Kidney (tissue), 14 donors: ENCODE data around the gene WFDC5. TPM values are rescaled to one million over a fixed set of nuclear protein-coding genes. Genes with fewer than 3 reads are reported as not detected.

Experiments
- DNase-seq, 5 donors: peaks; one replicate each; pipeline ENCODE4 v3.0.0-alpha.2; 2013 to 2020
- FAIRE-seq: peaks from 2 replicates; lab custom pipeline; 2012; peaks lifted over from hg19 to GRCh38; lab: Jason Lieb, UNC
- H3K27ac ChIP-seq, 2 donors: one replicate each; pipeline ENCODE4 v1.7.0; 2013; ENCODE audit warnings: low read depth in 2 of 2, low read length in 2 of 2, inconsistent platforms in 1 of 2
- H3K27me3 ChIP-seq: one replicate; pipeline ENCODE4 v1.7.1; 2013; ENCODE audit warnings: low read length, inconsistent platforms; ENCODE audit not compliant: control insufficient read depth, insufficient read depth
- H3K36me3 ChIP-seq, 3 donors: one replicate each; pipeline versions ENCODE4 v1.7.0 to v1.7.1; 2013; ENCODE audit warnings: low read length in 3 of 3, control low read depth in 1 of 3, inconsistent platforms in 1 of 3; ENCODE audit not compliant: insufficient read depth in 3 of 3, control insufficient read depth in 2 of 3
- H3K4me1 ChIP-seq, 3 donors: one replicate each; pipeline versions ENCODE4 v1.7.0 to v1.7.1; 2013; ENCODE audit warnings: low read length in 3 of 3, inconsistent platforms in 1 of 3, low read depth in 1 of 3; ENCODE audit not compliant: control insufficient read depth in 2 of 3, insufficient read depth in 2 of 3
- H3K4me3 ChIP-seq, 3 donors: one replicate each; pipeline versions ENCODE4 v1.7.0 to v1.8.1; 2013; ENCODE audit warnings: low read length in 3 of 3, control low read depth in 1 of 3, inconsistent platforms in 1 of 3
- H3K9ac ChIP-seq, 3 donors: one replicate each; pipeline versions ENCODE4 v1.7.0 to v1.7.1; 2013; ENCODE audit warnings: low read length in 3 of 3, control low read depth in 1 of 3, inconsistent platforms in 1 of 3
- H3K9me3 ChIP-seq, 3 donors: one replicate each; pipeline versions ENCODE4 v1.7.0 to v1.7.1; 2013; ENCODE audit warnings: low read length in 3 of 3, control low read depth in 1 of 3, inconsistent platforms in 1 of 3; ENCODE audit not compliant: control insufficient read depth in 2 of 3, insufficient read depth in 1 of 3
- intact Hi-C: fragments of 100-400 bp; cut with DNase I; formaldehyde crosslinking; loops from one replicate; pipeline ENCODE4 v1.11.1; 2022
- polyA plus RNA-seq: library from polyadenylated mRNA; stranded (reverse); fragments of 350-450 nt; fragmentation: Illumina TruSeq; extraction: RNeasy Lipid Tissue Mini Kit (QIAGEN cat#74804); gene quantifications from one replicate; pipeline ENCODE4 v1.2.3, GENCODE V29; 2014; ENCODE audit warnings: low read depth, low replicate concordance; ENCODE audit not compliant: insufficient read depth
- total RNA-seq: library from RNA; stranded (reverse); fragmentation: NEBNext Ultra II Directional; extraction: Animal tissue kit (Norgen Biotek cat#: 25700); gene quantifications from one replicate; pipeline ENCODE4 v1.2.1, GENCODE V29; 2021
- TF ChIP-seq, protein P1 (sequence below): IDR thresholded peaks from 3 replicates; pipeline ENCODE4 v1.5.1; 2012; ENCODE audit warnings: mild to moderate bottlenecking, moderate library complexity, borderline replicate concordance; ENCODE audit not compliant: insufficient read depth; ENCODE audit errors: extremely low read depth
- donor health status: control.
- donor health status: control.
- donor health status: control.
- donor health status: control.
- donor health status: control.
- donor health status: DM: yes; HTN: yes; CAD: no.
- donor health status: Normal renal cell carcinoma (clear cell type).

WFDC5 gene
- total and polyA plus RNA-seq, 2 donors from 2014 or later, result 1.0 TPM; not detected in 1

DNA sequence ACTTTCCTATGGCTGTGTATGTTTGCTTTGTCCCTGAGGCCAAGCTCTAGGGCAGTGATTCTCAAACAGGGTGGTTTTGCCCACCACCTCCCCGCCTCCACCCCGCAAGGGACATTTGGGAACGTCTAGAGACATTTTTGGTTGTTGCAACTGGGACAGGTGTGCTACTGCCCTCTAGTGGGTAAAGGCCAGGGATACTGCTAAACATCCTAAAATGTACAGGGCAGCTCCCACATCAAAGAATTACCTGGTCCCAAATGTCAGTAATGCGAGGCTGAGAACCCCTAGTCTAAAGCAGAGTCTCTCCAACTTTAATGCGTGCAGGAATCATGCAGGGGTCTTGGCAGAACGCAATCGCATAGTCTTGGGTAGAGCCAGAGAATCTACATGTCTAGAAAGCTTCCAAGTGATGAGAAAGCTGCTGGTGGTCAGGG, 19.2 kb downstream of the WFDC5 start:
- Histone ChIP-seq H3K9ac (no peak overlapping the region), H3K4me3 (no peak overlapping the region), H3K36me3 (no peaks in the 10 kb centered on the region), H3K9me3 (no peaks in the 10 kb centered on the region), H3K27me3 (peaks cover 27% of the 10 kb centered on the region), H3K27ac (no peak overlapping the region), H3K4me1 (peaks cover 0 to 3% (median 0%) of the 10 kb centered on the region in 3 donors)
- intact Hi-C loops, result no loop called here
- FAIRE-seq (no peak), DNase-seq (peak in 4 of 5 donors; percentile 46 to 75 (median 54))
- TF ChIP-seq, protein P1, sequence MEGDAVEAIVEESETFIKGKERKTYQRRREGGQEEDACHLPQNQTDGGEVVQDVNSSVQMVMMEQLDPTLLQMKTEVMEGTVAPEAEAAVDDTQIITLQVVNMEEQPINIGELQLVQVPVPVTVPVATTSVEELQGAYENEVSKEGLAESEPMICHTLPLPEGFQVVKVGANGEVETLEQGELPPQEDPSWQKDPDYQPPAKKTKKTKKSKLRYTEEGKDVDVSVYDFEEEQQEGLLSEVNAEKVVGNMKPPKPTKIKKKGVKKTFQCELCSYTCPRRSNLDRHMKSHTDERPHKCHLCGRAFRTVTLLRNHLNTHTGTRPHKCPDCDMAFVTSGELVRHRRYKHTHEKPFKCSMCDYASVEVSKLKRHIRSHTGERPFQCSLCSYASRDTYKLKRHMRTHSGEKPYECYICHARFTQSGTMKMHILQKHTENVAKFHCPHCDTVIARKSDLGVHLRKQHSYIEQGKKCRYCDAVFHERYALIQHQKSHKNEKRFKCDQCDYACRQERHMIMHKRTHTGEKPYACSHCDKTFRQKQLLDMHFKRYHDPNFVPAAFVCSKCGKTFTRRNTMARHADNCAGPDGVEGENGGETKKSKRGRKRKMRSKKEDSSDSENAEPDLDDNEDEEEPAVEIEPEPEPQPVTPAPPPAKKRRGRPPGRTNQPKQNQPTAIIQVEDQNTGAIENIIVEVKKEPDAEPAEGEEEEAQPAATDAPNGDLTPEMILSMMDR, result peak; percentile 82

DNA sequence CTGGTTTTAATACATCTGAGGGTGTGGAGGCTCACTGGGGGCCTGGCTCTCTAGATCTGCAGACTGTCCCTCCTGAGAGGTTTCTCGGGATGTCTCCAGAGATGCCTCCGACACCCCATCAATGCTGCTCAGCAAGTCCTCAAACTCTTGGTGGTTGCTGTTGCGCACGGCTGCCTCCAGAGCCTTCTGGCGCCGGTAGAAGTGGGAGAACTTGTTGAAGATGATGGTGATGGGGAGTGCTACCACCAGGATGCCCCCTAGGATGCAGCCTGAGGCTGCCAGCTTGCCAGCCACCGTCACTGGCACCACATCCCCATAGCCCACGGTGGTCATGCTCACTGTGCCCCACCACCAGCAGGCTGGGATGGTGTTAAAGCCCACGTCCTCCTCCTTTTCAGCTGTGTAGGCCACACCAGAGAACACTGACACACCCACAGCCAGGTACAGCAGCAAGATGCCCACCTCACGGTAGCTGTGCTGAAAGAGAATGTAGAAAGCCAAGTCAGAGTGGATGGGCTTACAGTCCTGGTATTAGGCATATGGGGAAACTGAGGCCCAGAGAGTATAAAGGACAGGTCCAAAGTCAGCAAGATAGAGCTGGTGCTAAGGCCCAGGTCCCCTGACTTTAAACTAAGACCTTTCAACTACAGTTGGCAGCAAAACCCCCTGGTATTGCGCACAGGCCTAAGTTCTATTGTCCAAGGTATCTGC, 20.0 kb downstream of the WFDC5 start:
- no peaks in the 10 kb centered on the region for H3K9me3 ChIP-seq
- no peak overlapping the region for H3K27ac ChIP-seq
- H3K4me3 ChIP-seq, result no peak overlapping the region
- H3K36me3 ChIP-seq, result no peaks in the 10 kb centered on the region
- TF ChIP-seq, protein P1, result no peak
- DNase-seq, result no peak
- peaks cover 0 to 3% (median 0%) of the 10 kb centered on the region in 3 donors for H3K4me1 ChIP-seq
- no peak for FAIRE-seq
- intact Hi-C loops, result no loop called here
- no peak overlapping the region for H3K9ac ChIP-seq
- peaks cover 27% of the 10 kb centered on the region for H3K27me3 ChIP-seq

DNA sequence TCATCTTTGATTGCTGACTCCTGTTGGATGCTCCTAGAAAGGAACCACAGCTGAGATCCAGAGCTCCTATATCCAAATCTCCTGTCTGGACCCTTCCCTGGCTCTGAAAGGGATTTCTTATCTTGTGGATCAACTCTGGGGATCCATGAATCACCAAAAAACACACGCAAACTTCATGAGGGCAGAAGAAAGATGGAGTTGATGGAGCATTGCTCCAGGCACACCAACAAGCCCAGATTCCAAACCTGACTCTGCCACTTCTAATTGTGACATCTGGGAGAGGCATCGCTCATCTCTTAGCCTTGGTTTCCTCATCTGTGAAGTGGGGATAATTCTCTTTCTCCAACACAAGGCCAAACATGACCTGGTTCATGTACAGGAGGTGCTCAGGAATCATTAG, 20.8 kb downstream of the WFDC5 start:
- no peaks in the 10 kb centered on the region for H3K36me3 ChIP-seq
- intact Hi-C loops, result no loop called here
- H3K27ac ChIP-seq, result no peak overlapping the region
- H3K27me3 ChIP-seq, result peaks cover 20% of the 10 kb centered on the region
- TF ChIP-seq, protein P1, result no peak
- peaks cover 0 to 3% (median 0%) of the 10 kb centered on the region in 3 donors for H3K4me1 ChIP-seq
- no peak for FAIRE-seq
- no peak overlapping the region for H3K4me3 ChIP-seq
- no peak overlapping the region for H3K9ac ChIP-seq
- no peaks in the 10 kb centered on the region for H3K9me3 ChIP-seq
- no peak for DNase-seq
